Epidermal melanocyte (primary cell): Measurements from ENCODE around the gene CNTN4.

Source experiments
- DNase-seq: peaks from one replicate; pipeline ENCODE4 v3.0.0; 2011; ENCODE audit warnings: low spot score; ENCODE audit not compliant: insufficient read length

Gene CNTN4

DNA sequence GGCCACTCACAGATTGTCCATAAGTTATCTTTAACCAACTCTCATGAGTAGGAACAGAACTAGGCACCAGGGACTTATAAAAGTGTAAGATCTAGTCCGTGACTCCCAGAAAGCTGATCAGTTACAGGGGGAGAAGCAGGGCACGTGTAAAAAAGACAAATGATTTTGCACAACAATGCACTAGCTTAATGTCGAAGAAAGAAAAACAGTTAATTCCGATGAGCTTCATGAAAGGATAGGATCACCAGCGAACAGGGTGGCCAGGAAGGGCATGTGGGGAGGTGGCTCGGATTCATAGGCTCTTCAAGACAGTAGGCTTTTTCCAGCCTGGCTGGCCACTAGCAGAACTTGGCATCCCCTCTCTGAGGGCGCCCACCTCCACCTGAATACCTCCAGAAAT lies 921.5 kb downstream of the CNTN4 start:
- DNase-seq = no peak

DNA sequence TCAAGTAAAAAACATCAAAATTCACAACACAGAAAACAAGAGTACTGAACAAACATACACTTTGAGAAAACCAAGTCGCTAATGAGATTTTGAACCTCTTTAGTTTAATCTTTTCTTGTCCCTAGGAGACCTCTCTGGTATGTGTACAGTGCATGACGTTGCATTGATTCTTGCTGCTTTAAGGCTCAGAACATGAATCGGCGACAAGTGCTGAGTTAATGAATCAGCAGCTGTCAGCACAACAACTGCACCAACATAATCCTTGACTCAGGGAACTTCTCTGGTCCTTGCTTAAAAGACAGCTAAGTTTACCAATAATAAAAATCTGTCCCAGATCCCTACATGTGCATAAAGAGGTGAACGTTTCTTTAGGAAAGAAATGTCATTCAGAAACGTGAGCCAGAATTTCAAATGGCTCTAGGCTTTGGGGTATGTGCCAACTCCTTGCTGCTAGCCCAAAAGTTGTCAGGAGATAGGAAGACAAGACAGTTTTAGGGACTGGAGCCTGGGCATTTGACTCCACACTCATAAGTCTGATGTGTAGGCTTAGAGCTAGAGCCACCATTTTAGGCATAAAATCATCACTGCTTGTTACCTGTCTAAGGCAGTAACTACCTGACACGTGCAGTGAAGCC lies 924.6 kb downstream of the CNTN4 start:
- no peak for DNase-seq

DNA sequence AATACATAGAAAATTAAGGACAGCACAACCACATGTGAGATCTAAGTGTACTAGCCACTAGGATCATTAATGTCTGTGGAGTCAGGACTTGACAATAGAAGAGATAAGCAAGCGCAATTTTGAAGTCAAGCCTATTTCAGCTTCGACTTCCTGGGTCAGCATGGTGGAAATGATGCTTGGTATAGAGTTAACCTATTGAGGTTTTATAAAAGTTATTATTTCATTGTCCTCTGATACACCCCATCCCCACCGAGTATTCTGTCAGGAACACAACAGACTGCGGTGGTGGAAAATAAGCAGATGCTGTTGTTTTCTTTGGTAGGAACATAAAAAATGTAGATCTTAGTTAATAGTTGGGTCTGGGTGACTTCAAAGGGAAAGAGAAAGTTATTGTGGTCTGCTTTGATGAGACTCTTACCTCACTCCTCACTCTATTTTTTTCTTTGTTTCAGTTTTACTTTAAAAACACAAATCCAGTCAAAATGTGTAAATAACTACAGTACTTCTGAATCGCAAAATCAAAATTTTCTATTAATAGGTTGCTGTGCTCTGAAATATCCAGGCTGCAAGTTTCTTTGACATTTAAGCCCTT lies 929.4 kb downstream of the CNTN4 start:
- no peak for DNase-seq

DNA sequence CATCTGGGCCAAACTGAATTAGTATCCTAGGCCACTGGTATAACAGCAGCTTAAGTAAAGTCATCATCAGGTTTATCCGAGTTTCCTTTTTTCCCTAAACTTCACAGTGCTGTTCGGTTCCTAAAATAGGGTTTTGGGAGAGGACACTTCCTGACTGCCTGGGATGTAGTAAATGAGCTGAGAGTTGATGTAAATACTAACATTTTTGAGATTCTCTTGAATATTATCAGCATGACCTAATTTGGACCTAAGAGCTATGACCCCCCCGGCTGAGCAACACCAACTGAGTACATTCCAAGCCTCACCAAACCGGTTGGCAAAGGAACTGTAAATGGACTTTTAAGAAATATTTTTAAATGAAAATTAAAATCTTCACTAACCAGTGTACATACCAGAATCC lies 932.7 kb downstream of the CNTN4 start:
- DNase-seq = no peak

DNA sequence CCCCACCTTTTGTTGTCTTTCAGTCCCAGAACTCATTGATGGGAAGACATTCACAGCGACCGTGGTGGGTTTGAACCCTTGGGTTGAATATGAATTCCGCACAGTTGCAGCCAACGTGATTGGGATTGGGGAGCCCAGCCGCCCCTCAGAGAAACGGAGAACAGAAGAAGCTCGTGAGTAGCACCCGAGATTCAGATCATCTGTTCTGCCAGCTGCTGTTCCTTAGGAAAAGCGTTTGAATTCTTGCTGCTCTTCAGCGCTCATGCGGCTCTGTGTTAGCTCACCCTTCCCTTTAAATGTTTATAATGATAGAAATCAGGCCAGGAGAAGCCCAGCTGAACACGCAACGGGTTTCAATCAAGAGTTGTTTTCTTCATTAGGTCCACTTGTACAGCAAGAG lies 938.5 kb downstream of the CNTN4 start:
- DNase-seq = no peak

DNA sequence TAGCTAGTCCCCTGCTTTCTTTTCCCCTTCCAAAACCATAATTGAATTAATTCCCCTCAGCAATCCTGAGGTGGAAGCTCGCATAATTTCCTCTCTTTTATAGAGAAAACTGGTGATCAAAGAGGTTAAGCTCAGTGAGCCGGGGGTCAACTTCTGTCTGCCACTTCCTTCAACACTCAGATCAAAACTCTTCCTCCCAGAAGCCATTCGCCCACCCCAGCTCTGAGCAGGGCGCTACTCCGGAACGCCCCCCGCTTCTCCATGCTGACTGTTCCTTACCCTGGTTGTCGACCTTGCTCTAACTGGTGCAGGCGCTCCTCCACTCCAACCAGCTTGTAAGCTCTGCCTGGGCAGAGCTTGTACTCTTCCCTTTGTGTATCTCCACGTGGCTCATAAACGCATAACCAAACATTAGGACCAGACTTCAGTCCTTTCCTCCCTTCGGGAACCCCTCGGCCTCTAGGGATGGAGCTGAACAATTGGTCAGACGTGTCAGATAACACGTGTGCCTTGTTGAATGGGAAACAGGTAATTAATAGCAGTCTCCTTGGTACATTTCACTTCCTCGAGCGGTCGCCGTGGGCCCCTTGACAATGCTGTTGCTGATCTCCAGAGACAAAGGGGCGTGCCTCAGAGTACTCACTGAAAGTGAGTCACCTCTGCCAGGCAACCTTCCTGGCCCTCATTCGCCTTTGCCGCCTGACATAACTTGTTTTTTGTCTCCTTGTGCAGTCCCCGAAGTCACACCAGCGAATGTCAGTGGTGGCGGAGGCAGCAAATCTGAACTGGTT lies 939.7 kb downstream of the CNTN4 start:
- DNase-seq = no peak

DNA sequence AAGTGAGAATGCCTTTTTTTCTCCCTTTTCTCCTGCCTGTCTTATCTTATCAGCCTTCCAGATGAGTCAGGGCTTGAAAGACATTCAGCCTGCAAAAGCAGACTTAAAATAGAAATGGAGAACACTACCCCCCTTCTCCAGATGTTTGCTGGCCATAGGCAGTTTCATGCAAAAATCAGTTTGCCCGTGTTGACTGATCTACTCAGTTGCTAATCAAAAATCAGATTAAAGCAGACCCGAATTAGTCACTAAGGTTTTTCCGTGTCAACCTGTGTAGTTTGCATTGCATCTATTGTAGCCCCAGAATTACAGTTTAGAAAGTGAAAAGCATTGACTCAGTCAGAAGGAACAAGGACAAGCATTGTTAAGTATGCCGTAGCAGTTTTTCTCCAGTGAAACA lies 955.3 kb downstream of the CNTN4 start:
- DNase-seq = no peak

DNA sequence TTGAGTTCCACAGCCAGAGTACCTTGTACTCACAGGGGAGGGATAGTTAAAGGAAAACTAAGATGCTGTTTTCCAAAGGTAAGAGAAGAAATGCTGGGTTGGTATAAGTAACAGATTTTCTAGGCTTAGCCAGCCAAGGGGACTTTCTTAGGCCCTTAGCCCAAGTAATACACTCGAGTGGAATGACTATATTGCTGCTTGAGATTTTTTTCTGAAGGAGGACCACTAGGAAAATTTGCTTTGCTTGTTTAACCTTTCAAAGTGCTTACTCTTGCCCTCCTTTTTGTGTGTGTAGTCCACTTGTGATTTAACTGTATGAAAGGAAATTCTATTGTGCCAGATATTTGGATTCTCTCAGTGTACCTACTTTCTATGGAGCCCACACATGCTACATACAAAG lies 961.0 kb downstream of the CNTN4 start:
- no peak for DNase-seq

DNA sequence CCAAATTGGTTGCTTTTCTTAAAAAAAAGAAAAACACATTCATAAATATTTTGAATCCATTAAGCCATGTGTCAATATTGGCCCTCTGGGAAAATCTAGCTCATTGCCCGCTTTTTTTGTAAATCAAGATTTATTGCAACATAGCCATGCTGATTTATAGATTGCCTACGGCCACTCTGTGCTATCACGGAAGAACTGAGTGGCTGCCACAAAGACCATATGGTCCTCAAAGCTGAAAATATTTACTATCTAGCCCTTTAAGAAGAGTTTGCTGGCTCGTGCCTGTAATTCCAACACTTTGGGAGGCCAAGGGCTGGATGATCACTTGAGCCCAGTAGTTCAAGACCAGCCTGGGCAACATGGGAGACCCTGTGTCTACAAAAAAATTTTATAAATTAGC lies 965.6 kb downstream of the CNTN4 start:
- DNase-seq = no peak

DNA sequence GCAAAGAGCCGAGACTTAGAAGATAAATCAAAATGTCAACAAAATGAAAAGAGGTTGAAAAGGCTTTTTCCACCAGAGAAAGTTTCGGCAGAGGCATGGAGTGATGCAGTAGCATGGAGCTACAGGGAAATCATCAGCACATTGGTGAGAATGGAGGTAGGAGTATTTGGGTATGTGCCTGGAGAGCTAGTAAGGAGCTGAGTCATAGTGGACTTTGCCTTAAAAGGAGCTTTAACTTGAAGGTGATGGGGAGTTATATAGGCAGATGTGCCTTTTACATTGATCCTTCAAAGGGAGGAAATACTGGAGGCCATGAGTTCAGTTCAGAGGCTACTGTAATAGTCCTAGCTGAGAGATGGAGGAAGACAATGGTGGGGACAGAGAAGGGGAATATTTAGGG lies 967.2 kb downstream of the CNTN4 start:
- DNase-seq = no peak

DNA sequence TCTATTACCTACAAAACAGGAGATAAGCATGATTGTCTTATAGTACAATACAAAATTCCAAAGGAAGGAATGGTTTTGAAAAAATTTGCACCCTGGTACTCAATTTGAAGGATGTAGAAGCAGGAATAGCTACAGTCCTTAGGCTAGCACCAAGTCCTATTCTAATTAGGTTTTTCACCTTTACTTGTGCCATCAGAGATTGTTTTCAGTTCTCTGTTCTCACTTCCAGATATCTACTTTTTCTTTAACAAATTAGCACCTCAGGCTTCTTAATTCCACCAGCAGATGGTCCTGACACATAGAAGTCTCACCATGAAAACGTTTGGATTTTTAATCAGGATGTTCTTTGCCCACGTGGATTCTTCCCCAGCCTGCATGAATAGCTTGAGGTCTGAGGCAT lies 967.7 kb downstream of the CNTN4 start:
- no peak for DNase-seq

DNA sequence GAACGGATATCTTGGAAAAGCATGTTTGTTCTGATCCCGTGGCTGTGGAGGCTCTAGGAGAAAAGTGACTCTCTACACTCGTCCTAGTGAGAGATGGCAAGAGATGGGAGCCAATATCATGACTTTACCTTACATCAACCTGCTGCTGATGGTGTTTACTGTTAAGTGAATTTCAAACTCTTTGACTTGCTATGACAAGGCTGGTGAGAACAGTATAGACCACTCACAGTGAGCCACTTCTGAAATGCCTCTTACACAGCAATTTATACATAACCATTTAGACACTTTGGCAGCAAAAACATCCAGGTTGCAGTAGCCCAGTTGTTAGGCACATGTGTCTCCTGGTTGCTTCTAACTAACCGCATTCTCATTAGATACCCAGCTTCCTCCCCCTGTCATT lies 968.2 kb downstream of the CNTN4 start:
- DNase-seq = no peak

DNA sequence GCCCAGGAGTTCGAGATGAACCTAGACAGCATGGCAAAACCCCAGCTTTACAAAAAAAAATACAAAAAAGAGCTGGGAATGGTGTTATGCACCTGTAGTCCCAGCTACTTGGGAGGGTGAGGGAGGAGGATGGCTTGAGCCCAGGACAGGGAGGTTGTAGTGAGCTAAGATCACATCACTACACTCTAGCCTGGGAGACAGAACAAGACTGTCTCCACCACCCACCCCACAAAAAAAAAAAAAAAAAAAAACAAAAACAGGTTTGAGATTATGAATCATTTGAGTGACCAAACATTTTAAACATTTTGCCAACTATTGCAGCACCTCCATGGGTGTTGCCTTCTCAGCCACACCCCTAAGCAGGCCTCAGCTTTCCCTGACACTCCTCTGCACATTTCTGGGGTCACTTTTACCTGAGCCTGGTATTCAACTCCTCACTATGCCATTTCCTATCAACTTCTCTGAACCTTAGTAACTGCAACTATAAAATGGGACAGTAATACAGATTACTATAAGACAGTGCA lies 969.8 kb downstream of the CNTN4 start:
- no peak for DNase-seq

DNA sequence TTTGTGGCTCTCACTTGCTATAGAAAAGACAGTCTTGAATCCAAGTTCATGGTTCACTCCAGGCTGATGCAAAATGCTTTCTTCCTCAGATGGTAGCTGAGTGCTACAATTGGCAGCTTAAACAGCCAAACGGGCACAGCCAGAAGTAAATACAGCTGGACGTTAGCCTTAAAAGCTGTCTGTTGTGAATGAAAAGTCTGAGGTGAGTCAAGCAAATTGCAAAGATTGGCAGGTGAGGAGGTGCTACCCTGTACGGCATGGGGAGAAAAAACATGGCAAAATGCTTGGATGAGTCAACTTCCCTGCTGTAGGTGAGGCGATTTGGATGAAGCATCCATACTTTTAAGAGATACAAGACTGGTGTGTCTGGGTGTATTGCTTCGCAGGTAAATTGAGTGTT lies 971.1 kb downstream of the CNTN4 start:
- DNase-seq = no peak

DNA sequence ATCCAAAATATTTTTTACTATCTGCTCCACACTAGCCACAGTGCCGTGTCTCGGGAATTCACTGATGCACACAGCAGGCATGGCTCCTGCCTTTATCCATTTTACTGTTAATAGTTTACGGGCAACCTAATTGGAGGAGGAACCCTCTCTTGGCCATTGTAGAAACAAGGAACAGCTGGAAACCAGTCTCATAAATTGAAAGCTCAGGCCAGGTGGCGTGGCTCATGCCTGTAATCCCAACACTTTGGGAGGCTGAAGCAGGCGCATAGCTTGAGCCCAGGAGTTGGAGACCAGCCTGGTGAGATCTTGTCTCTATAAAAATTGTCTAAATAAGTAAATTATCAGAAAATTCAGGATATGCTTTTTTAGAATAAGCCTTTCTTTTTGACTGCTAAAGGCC lies 972.5 kb downstream of the CNTN4 start:
- no peak for DNase-seq

DNA sequence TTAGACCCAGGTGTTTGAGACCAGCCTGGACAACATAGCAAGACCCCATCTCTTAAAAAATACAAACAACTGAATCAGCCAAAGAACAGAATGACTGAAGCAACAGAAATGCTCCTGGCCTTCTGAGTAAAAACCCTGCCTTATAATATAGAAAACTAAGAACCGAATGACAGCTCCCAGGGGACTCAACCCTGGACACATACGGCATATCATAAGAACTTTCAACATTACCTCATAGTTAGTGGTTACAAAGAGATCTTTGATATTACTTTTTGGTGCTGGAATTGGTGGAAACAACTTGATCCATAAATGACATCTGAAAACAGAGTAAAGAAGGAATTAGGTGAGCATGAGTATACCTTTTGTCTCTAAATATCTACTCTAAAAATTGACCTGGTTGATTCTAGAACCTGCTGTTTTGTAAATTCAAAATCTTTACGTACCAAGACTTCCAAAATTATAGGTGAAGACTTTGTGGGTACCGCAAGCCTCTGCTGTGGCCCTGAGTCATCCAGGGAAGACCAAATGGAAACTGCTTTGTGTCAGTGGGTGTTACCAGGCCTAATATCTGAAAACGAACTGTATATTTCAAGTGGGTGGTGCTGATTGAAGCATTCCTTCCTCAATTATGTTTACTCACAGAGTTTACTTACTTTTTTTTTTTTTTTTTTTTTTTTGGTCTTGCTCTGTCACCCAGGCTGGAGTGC lies 976.0 kb downstream of the CNTN4 start:
- no peak for DNase-seq

DNA sequence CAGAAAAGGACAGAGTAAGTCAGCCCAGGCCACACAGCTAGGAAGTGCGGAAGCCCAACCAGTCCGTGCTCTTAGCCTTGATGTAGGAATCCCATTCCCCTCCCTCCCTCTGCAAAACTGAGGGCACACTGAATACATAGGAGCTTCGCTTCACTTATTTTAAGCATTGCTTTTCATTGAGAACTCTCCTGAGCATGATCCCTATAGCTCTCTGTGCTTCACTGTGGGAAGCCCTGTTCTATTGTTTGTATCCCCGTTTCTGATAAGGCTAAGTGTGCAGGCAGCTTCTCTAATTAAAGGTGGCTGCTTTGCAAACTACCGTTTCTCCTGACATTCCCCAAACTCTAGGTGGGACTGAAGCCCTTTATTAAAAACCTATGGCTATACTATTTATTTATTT lies 981.6 kb downstream of the CNTN4 start:
- no peak for DNase-seq

DNA sequence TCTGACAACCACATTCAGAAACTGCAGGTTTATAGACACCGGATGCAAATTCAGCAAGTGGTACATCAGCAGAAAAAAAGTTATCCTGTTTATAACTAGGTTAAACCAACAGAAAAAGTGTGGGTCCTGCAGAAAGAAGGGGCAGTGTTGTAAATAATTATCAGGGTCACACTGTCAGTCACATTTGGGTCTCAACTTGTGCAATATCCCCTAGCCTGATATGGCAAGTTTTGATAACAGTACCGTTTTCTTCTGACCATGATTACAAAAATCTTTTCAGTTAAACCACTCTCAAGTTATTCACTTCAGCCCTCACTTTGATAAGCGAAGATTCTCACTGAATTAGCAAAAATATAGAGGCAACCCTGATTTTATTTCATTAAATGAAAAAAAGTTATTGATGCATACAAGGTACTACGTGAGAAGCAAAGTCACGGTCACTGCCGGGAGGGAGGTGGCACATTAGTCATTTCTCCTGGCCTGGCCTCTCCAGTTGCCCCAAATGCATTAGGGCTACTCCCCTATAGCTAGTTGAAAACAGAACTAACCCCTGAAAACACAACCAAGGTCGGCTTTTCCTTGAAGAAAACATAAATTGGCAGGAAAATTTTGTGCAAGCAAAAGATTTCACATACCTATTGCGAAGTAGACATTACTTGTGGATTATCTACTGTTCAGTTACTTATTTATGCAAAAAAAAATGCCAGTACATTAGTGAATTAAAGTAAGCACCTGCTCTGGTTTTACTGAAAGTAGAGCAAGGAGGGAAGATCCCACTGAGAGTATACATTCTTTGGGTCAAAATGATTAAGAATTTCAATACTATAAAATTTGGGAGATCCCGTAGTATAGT lies 982.9 kb downstream of the CNTN4 start:
- no peak for DNase-seq

DNA sequence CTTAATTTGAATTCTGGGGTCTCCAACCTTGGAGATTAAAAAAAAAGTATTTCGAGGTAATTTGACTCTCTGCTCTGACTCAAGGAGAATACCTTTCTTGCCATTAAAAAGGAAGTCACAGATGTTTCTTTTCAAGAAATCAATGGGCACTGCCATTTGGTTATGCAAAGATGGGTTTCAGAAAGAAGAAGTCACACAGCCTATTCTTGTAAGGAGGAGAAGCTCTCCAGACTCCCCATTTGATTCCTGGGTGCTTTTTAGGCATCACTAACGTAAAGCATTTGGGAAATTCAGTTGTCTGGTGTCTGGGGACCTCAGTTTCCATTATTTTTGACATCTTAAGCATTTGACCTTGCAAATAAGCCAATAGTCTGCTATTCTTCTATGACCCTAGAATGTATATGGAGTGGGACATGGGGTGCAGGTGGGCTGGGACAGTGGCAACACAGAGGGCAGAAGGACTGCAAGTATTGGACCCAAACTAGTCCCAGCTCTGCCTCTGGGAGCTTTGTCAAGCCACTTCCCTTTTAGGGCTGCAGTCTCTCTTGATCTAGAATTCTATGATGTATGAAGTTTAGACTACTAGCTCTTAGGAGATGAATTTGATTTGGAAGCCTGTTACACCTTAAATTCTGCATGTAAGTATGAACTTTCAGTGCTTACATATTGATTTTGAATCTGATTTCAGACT lies 983.7 kb downstream of the CNTN4 start:
- no peak for DNase-seq

DNA sequence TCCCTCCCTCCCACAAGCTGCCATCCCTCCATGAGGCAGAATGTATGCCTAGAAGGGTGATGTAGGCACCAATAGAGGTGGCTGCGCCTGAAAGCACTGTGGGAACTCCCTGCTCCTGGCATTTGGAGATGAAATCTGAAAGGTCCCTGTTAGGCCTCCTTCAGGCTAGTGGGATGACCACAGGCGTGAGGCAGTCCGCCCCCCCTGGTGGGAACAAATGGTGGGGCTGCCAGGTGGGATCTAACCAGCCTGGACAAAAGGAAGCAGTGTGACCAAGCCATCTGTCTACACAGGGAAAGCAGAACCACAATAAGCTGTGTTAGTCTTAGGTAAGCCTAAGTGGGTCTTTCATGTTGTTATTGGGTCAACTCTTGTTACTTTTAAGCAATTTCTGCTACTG lies 986.2 kb downstream of the CNTN4 start:
- DNase-seq = no peak

DNA sequence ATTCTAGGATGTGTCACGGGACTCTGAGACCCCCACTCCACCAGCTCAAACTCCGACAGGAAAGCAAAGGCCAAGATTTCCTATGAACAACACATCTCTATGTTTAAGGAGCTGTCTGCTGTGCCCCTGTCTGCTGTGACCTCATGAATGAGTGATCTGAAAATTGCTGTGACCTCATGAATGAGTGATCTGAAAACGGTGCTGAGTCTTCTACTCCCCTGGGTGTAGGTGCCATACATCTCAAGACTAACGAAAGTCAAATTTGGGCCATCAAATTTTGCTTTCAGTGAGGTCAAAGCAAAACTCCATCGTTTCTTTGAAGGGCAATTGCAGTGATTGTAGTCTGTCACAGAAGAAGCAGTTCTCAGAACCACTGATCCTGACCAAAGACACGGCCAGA lies 987.1 kb downstream of the CNTN4 start:
- no peak for DNase-seq
